H9 (cell line): ENCODE measurements around the gene POU2F1. TPM values are rescaled to one million over a fixed set of nuclear protein-coding genes. Genes with fewer than 3 reads are reported as not detected.
"Not testable (repeated sequence)": the region's sequence is repeated elsewhere in the genome, so short reads cannot be mapped to it uniquely, and the experiment has no call there.

Experiments used
- DNase-seq: peaks from one replicate; pipeline ENCODE4 v3.0.0-alpha.2; 2017
- H2AFZ ChIP-seq: one replicate; pipeline ENCODE4 v1.6.1; 2013; ENCODE audit warnings: mild to moderate bottlenecking, low read length, control low read depth, moderate library complexity
- H2AK5ac ChIP-seq: 2 replicates; pipeline ENCODE4 v1.6.1; 2013; ENCODE audit warnings: low read length, control low read depth, mixed read lengths; ENCODE audit not compliant: insufficient read length
- H2BK120ac ChIP-seq: one replicate; pipeline ENCODE4 v1.6.1; 2013; ENCODE audit warnings: low read depth, mild to moderate bottlenecking, low read length, control low read depth, inconsistent platforms; ENCODE audit not compliant: poor library complexity, severe bottlenecking
- H2BK12ac ChIP-seq: 2 replicates; pipeline ENCODE4 v1.6.1; 2013; ENCODE audit warnings: low read length, control low read depth, mixed read lengths, low read depth; ENCODE audit not compliant: insufficient read length
- H2BK15ac ChIP-seq: 2 replicates; pipeline ENCODE4 v1.6.1; 2013; ENCODE audit warnings: low read depth, low read length, control low read depth
- H2BK20ac ChIP-seq: one replicate; pipeline ENCODE4 v1.6.1; 2013; ENCODE audit warnings: low read depth, mild to moderate bottlenecking, low read length, control low read depth, inconsistent platforms; ENCODE audit not compliant: poor library complexity, severe bottlenecking
- H2BK5ac ChIP-seq: 2 replicates; pipeline ENCODE4 v1.6.1; 2013; ENCODE audit warnings: low read length, control low read depth, mixed read lengths; ENCODE audit not compliant: insufficient read length
- H3K14ac ChIP-seq: 2 replicates; pipeline ENCODE4 v1.6.1; 2013; ENCODE audit warnings: low read length, control low read depth; ENCODE audit not compliant: insufficient read depth
- H3K18ac ChIP-seq: 2 replicates; pipeline ENCODE4 v1.6.1; 2013; ENCODE audit warnings: low read depth, mild to moderate bottlenecking, mixed read lengths, low read length, control low read depth; ENCODE audit not compliant: insufficient read length
- H3K23ac ChIP-seq: 2 replicates; pipeline ENCODE4 v1.6.1; 2013; ENCODE audit warnings: low read length, control low read depth, mixed read lengths, low read depth; ENCODE audit not compliant: insufficient read length
- H3K23me2 ChIP-seq: 2 replicates; pipeline ENCODE4 v1.6.1; 2013; ENCODE audit warnings: low read depth, mild to moderate bottlenecking, mixed read lengths, low read length, control low read depth; ENCODE audit not compliant: insufficient read length, poor library complexity, severe bottlenecking
- H3K27ac ChIP-seq: 2 replicates; pipeline ENCODE4 v1.5.1; 2013; ENCODE audit warnings: low read length, control low read depth, mixed read lengths, low read depth; ENCODE audit not compliant: insufficient read length
- H3K27me3 ChIP-seq: 2 replicates; pipeline ENCODE4 v1.6.1; 2013; ENCODE audit warnings: low read length, control low read depth, inconsistent platforms; ENCODE audit not compliant: insufficient read depth
- H3K4ac ChIP-seq: 2 replicates; pipeline ENCODE4 v1.6.1; 2013; ENCODE audit warnings: low read depth, mild to moderate bottlenecking, control low read depth, inconsistent platforms, low read length, moderate library complexity
- H3K4me1 ChIP-seq: 2 replicates; pipeline ENCODE4 v1.6.1; 2013; ENCODE audit warnings: low read length, control low read depth, inconsistent platforms; ENCODE audit not compliant: insufficient read depth
- H3K4me2 ChIP-seq: 2 replicates; pipeline ENCODE4 v1.6.1; 2013; ENCODE audit warnings: low read length, control low read depth, mixed read lengths; ENCODE audit not compliant: insufficient read length, insufficient read depth
- H3K56ac ChIP-seq: 2 replicates; pipeline ENCODE4 v1.6.1; 2013; ENCODE audit warnings: low read depth, mild to moderate bottlenecking, mixed read lengths, low read length, control low read depth; ENCODE audit not compliant: insufficient read length
- H3K79me1 ChIP-seq: 2 replicates; pipeline ENCODE4 v1.6.1; 2013; ENCODE audit warnings: low read depth, mild to moderate bottlenecking, moderate library complexity, low read length, control low read depth, inconsistent platforms; ENCODE audit not compliant: insufficient read depth, poor library complexity, severe bottlenecking
- H3K79me2 ChIP-seq: 2 replicates; pipeline ENCODE4 v1.6.1; 2013; ENCODE audit warnings: low read length, control low read depth, inconsistent platforms; ENCODE audit not compliant: insufficient read depth
- H3K9ac ChIP-seq: 2 replicates; pipeline ENCODE4 v1.6.1; 2013; ENCODE audit warnings: low read length, control low read depth, mixed read lengths; ENCODE audit not compliant: insufficient read length; ENCODE audit errors: extremely low read depth
- H3K9me3 ChIP-seq: one replicate; pipeline ENCODE4 v1.6.1; 2013; ENCODE audit warnings: low read depth, low read length, inconsistent platforms; ENCODE audit not compliant: control insufficient read depth
- H3T11ph ChIP-seq: one replicate; pipeline ENCODE4 v1.6.1; 2013; ENCODE audit warnings: mild to moderate bottlenecking, low read length, control low read depth, inconsistent platforms
- H4K20me1 ChIP-seq: one replicate; pipeline ENCODE4 v1.6.1; 2013; ENCODE audit not compliant: control insufficient read depth, insufficient read length, insufficient read depth
- H4K5ac ChIP-seq: 2 replicates; pipeline ENCODE4 v1.6.1; 2013; ENCODE audit warnings: low read depth, mild to moderate bottlenecking, mixed read lengths, low read length, control low read depth; ENCODE audit not compliant: insufficient read length
- H4K8ac ChIP-seq: replicated peaks from 2 replicates; pipeline ENCODE4 v1.6.1; 2013; ENCODE audit warnings: low read length, control low read depth, mixed read lengths, low read depth; ENCODE audit not compliant: insufficient read length
- H4K91ac ChIP-seq: 2 replicates; pipeline ENCODE4 v1.6.1; 2013; ENCODE audit warnings: low read depth, mild to moderate bottlenecking, moderate library complexity, mixed read lengths, low read length, control low read depth; ENCODE audit not compliant: insufficient read length
- H3K27ac Mint-ChIP-seq, 3 experiments: 2 replicates in 2 of 3; 3 replicates in 1 of 3; pipeline ENCODE4 v1.8.0; 2020 to 2021; ENCODE audit warnings: mixed read lengths in 3 of 3, mild to moderate bottlenecking in 1 of 3, moderate library complexity in 1 of 3
- H3K27me3 Mint-ChIP-seq: 2 replicates; pipeline ENCODE4 v1.8.0; 2021; ENCODE audit warnings: low read depth, mild to moderate bottlenecking, moderate library complexity, mixed read lengths
- H3K36me3 Mint-ChIP-seq, 3 experiments: 2 replicates in 2 of 3; 3 replicates in 1 of 3; pipeline ENCODE4 v1.8.0; 2020 to 2021; ENCODE audit warnings: low read depth in 3 of 3, mixed read lengths in 3 of 3; ENCODE audit not compliant: insufficient read depth in 1 of 3
- H3K4me1 Mint-ChIP-seq, 2 experiments: 2 replicates each; pipeline ENCODE4 v1.8.0; 2020; ENCODE audit warnings: mixed read lengths in 2 of 2
- H3K4me3 Mint-ChIP-seq, 2 experiments: 2 replicates in 1 of 2; 3 replicates in 1 of 2; pipeline ENCODE4 v1.8.0; 2020 to 2021; ENCODE audit warnings: mild to moderate bottlenecking in 2 of 2, mixed read lengths in 2 of 2, moderate library complexity in 1 of 2
- H3K9me3 Mint-ChIP-seq, 2 experiments: 2 replicates in 1 of 2; 3 replicates in 1 of 2; pipeline ENCODE4 v1.8.0; 2020; ENCODE audit warnings: mild to moderate bottlenecking in 2 of 2, mixed read lengths in 2 of 2, moderate library complexity in 1 of 2
- CTCF ChIP-seq: fragments of 200-600 bp; sonication (generic); conservative IDR thresholded peaks from 3 replicates; pipeline ENCODE4 v1.8.0; 2021; ENCODE audit warnings: antibody characterized with exemption, mild to moderate bottlenecking
- WGBS: extraction: QIAGEN DNeasy Blood & Tissue Kit; methylation state at CpG from one replicate; pipeline ENCODE4 v1.1.7; 2013; ENCODE audit warnings: missing lambda C conversion rate, low lambda C conversion rate, mixed read lengths; ENCODE audit not compliant: insufficient read length; ENCODE audit errors: extremely low coverage; 5-methylcytosine and 5-hydroxymethylcytosine counted together
- total RNA-seq: library from RNA; stranded (reverse); gene quantifications from 2 replicates; pipeline ENCODE4 v1.2.1, GENCODE V29; 2021

The POU2F1 gene
- total RNA-seq, 1 experiment from 2014 or later = 62.5 TPM

- no peak overlapping the region for H2BK20ac ChIP-seq
- H2AK5ac ChIP-seq = no peak overlapping the region
- no peak overlapping the region for H3T11ph ChIP-seq
- no peak overlapping the region for H3K27ac Mint-ChIP-seq
- peaks cover 5% of the 10 kb centered on the region for H3K9me3 ChIP-seq
- peaks cover 18 to 19% of the 10 kb centered on the region in 2 experiments for H3K4me1 Mint-ChIP-seq
- no peak overlapping the region for H3K4me2 ChIP-seq
- no peak overlapping the region for H2AFZ ChIP-seq
- peaks cover 0 to 7% (median 0%) of the 10 kb centered on the region in 3 experiments; a peak in 2 of 7 replicates for H3K36me3 Mint-ChIP-seq
- no peaks in the 10 kb centered on the region for H3K79me1 ChIP-seq
- H3K27ac ChIP-seq = no peak overlapping the region
- TF ChIP-seq CTCF = no peak
- no peaks in the 10 kb centered on the region for H3K27me3 Mint-ChIP-seq
- H3K79me2 ChIP-seq = no peaks in the 10 kb centered on the region
- H3K23me2 ChIP-seq = no peaks in the 10 kb centered on the region
- no peaks in the 10 kb centered on the region for H3K27me3 ChIP-seq
- no peak overlapping the region for H3K4ac ChIP-seq
- H4K5ac ChIP-seq = no peak overlapping the region
- no CpG with 5 or more reads among the region's 3 CpGs for WGBS
- no peak for DNase-seq
- H2BK5ac ChIP-seq = no peak overlapping the region
- peaks cover 6% of the 10 kb centered on the region; the same call in 1 of the 2 replicates for H3K4me1 ChIP-seq
- H4K20me1 ChIP-seq = no peaks in the 10 kb centered on the region
- H3K9me3 Mint-ChIP-seq = peaks cover 8 to 13% of the 10 kb centered on the region in 2 experiments; a peak in 3 of 5 replicates
- H3K23ac ChIP-seq = no peak overlapping the region
- H4K91ac ChIP-seq = no peak overlapping the region
- H3K14ac ChIP-seq = no peak overlapping the region
- H4K8ac ChIP-seq = no peak overlapping the region
- H2BK15ac ChIP-seq = no peak overlapping the region
- H3K56ac ChIP-seq = no peak overlapping the region
- H3K4me3 Mint-ChIP-seq = no peak overlapping the region
- H2BK12ac ChIP-seq = no peak overlapping the region
- no peak overlapping the region for H2BK120ac ChIP-seq
- no peak overlapping the region for H3K9ac ChIP-seq
- H3K18ac ChIP-seq = no peak overlapping the region
Observed at GRCh38 chr1:167202049-167202448, 18.6 kb upstream of the POU2F1 start.

- H3K4me3 Mint-ChIP-seq, H3K14ac ChIP-seq, H4K91ac ChIP-seq, H3K27me3 ChIP-seq, H3K9ac ChIP-seq, H3K79me1 ChIP-seq, H4K5ac ChIP-seq, H2AK5ac ChIP-seq, H3K27ac Mint-ChIP-seq, H3K4me1 ChIP-seq, H3K4ac ChIP-seq, H3K27me3 Mint-ChIP-seq, H2BK120ac ChIP-seq, H3K4me2 ChIP-seq, H2BK20ac ChIP-seq, H3K23ac ChIP-seq, H3K23me2 ChIP-seq, H2BK5ac ChIP-seq, H3K27ac ChIP-seq, H3K79me2 ChIP-seq, H3K56ac ChIP-seq, DNase-seq, H3K18ac ChIP-seq, H3K9me3 ChIP-seq, H2BK15ac ChIP-seq, H3T11ph ChIP-seq, H4K20me1 ChIP-seq, H2AFZ ChIP-seq, H2BK12ac ChIP-seq, H4K8ac ChIP-seq: not testable (repeated sequence)
- WGBS = no CpG with 5 or more reads among the region's 6 CpGs
- H3K4me1 Mint-ChIP-seq = peaks cover 14 to 15% of the 10 kb centered on the region in 2 experiments
- peaks cover 4 to 13% (median 5%) of the 10 kb centered on the region in 3 experiments; a peak in 5 of 7 replicates for H3K36me3 Mint-ChIP-seq
- peaks cover 13 to 20% of the 10 kb centered on the region in 2 experiments; a peak in 4 of 5 replicates for H3K9me3 Mint-ChIP-seq
Observed at GRCh38 chr1:167205306-167206050, 15.2 kb upstream of the POU2F1 start.
